Stimulated activated CD4-positive, alpha-beta T cell treated with anti-CD3 and anti-CD28 coated beads, Interleukin-1b, Interleukin-23, amount 100 ng/mL, for 24 hours (primary cell): ENCODE results near the gene NRCAM.
"Not testable (repeated sequence)": the region's sequence is repeated elsewhere in the genome, so short reads cannot be mapped to it uniquely, and the experiment has no call there.

Source experiments
- DNase-seq, 4 experiments: peaks; one replicate each; pipeline ENCODE4 v3.0.0-alpha.2; 2020; ENCODE audit warnings: low read depth in 4 of 4, low spot score in 1 of 4

NRCAM gene

GRCh38 chr7:108403597-108404217, 52.5 kb downstream of the NRCAM start:
- no peak for DNase-seq

GRCh38 chr7:108402865-108403264, 53.4 kb downstream of the NRCAM start:
- DNase-seq = no peak

- no peak for DNase-seq
Observed at GRCh38 chr7:108396080-108396479, 60.2 kb downstream of the NRCAM start.

GRCh38 chr7:108395426-108395825, 60.8 kb downstream of the NRCAM start:
- no peak for DNase-seq

- not testable (repeated sequence) for DNase-seq
Observed at GRCh38 chr7:108393097-108393496, 63.1 kb downstream of the NRCAM start.

GRCh38 chr7:108387686-108388085, 68.5 kb downstream of the NRCAM start:
- not testable (repeated sequence) for DNase-seq

- no peak for DNase-seq
Observed at GRCh38 chr7:108385834-108386422, 70.3 kb downstream of the NRCAM start.

GRCh38 chr7:108384716-108385483, 71.3 kb downstream of the NRCAM start:
- no peak for DNase-seq

GRCh38 chr7:108382932-108383331, 73.3 kb downstream of the NRCAM start:
- DNase-seq = no peak

GRCh38 chr7:108380517-108380916, 75.7 kb downstream of the NRCAM start:
- no peak for DNase-seq

GRCh38 chr7:108376206-108376605, 80.0 kb downstream of the NRCAM start:
- DNase-seq = no peak

- DNase-seq = no peak
Observed at GRCh38 chr7:108375668-108376067, 80.6 kb downstream of the NRCAM start.

GRCh38 chr7:108374899-108375298, 81.3 kb downstream of the NRCAM start:
- no peak for DNase-seq

GRCh38 chr7:108372618-108373017, 83.6 kb downstream of the NRCAM start:
- no peak for DNase-seq

- DNase-seq = no peak
Observed at GRCh38 chr7:108370616-108371015, 85.6 kb downstream of the NRCAM start.

- DNase-seq = no peak
Observed at GRCh38 chr7:108368466-108368865, 87.8 kb downstream of the NRCAM start.

- no peak for DNase-seq
Observed at GRCh38 chr7:108367946-108368345, 88.3 kb downstream of the NRCAM start.

GRCh38 chr7:108367314-108367713, 88.9 kb downstream of the NRCAM start:
- no peak for DNase-seq

- DNase-seq = no peak
Observed at GRCh38 chr7:108363659-108364058, 92.6 kb downstream of the NRCAM start.

GRCh38 chr7:108360058-108360800, 96.0 kb downstream of the NRCAM start:
- DNase-seq = no peak

GRCh38 chr7:108358553-108358952, 97.7 kb downstream of the NRCAM start:
- DNase-seq = no peak

GRCh38 chr7:108351729-108352131, 104.5 kb downstream of the NRCAM start:
- DNase-seq = no peak
